ENCODE results near the gene RBM12.

GRCh38 chr20:35669681-35670080 lies 5.0 kb upstream of the RBM12 start:
- no peak for TF ChIP-seq CTCF (IDR thresholded peaks at IDR 0.05; ENCODE audit: low read length)
- no peak for TF ChIP-seq EZH2 (IDR thresholded peaks at IDR 0.05; ENCODE audit: borderline replicate concordance, low read length)
